ENCODE results near the gene EEPD1.
"Not testable (repeated sequence)": the region's sequence is repeated elsewhere in the genome, so short reads cannot be mapped to it uniquely, and the experiment has no call there.

The EEPD1 gene
- total RNA-seq = 4.9 to 6.0 reads per million in 2 donors

- peak; percentile 98 for DNase-seq
Measured at GRCh38 chr7:36152756-36153570, at the start of gene EEPD1. Gene EEPD1 (plus strand): TSS chr7:36153254. CDS start chr7:36154325, 1,071 bp downstream.

DNA sequence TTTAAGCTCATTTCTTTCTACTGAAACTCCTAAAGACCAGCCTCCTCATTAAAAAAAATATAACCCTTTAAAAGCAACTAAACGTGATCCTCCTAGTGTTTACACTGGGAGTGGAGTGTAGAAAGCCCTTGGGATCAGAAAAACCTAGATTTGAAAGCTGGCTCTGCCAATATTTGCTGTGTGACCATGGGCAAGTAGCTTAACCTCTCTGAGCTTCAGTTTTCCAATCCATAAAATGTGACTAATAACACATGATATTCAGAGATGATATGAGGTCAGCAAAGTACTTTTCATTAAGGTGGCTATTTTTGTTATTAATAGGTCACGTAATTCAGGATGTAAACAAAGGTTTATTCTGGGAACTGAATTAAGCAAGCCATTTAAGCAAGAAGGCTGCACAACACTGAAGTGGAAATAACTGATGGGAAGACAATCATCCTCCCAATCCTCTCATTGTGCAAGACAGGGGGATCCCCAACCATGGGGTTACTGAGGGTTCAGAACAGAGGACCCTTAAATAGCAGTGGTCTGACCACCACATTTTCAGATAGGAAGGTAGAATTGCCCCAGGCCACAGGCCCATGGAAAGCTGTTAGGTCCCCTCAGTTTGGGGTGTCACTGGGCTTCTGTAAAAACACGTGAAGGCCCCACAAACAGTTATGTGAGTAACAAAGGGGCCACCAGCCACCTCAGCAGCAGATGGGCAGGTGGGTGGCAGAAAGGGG lies 49.1 kb upstream of the EEPD1 start:
- no peak for DNase-seq

GRCh38 chr7:36106972-36107908 lies 45.8 kb upstream of the EEPD1 start:
- not testable (repeated sequence) for DNase-seq

GRCh38 chr7:36107926-36108631 lies 45.0 kb upstream of the EEPD1 start:
- no peak for DNase-seq

DNA sequence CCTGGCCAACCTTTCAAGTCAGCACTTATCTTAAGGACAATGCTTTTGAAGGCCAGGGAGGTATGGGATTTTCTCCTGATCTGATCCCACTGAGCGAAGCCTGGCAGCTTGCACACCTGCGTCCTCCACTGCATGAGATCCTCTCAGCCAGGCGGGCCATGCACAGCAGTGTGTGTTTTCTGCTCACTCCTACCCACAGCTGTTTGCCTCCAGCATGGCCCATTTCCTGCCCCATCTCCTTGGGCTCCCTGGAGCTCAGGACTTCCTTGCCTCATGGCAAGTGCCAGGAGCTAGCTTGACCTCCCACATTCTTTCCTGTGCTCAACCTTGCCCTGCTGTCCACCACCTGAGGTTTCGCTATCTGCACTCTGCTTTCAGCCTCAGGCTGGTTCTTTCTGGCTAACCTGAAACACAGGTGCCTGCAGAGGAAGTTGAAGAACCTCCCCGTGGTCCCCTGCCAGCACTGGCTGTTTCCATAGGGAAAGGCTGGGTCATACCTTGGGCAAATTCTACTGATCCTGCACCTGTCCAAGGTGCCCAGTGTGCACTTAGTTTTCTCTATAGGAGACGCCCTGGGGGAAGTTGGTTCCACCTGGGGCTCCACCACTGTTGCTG lies 43.9 kb upstream of the EEPD1 start:
- DNase-seq = no peak

- no peak for DNase-seq
Measured at GRCh38 chr7:36110584-36110983, 42.5 kb upstream of the EEPD1 start.

DNA sequence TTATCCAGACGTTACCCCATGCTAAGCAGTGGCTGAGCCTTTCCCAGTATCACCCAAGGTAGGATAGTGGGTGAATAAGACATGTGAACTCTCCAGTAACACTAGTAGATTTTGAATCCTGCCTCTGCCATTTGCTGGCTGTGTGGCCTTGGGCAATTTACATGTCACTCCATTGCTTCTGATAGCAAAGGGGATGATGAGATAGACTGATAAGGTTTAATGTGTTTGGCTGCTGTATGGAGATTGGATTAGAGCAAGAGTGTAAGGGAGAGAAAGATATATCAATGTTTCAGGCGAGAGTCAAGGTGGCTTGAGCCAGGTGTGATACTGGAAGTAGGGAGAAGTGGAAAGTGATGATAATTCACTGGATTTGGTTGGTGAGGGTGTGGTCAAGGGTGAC lies 40.1 kb upstream of the EEPD1 start:
- no peak for DNase-seq

DNA sequence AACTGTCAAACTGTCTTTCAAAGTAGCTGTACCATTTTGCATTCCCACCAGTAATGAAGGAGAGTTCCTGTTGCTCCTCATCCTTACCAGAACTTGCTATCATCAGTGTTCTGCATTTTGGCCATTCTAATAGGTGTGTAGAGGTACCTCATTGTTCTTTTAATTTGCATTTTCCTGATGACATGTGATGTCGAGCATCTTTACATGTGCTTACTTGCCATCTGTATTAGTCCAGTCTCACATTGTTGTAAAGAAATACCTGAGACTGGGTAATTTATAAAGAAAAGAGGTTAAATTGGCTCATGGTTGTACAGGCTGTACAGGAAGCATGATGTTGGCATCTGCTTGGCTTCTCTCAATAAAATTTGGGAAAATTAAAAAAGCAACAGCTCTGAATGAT lies 38.7 kb upstream of the EEPD1 start:
- no peak for DNase-seq

DNA sequence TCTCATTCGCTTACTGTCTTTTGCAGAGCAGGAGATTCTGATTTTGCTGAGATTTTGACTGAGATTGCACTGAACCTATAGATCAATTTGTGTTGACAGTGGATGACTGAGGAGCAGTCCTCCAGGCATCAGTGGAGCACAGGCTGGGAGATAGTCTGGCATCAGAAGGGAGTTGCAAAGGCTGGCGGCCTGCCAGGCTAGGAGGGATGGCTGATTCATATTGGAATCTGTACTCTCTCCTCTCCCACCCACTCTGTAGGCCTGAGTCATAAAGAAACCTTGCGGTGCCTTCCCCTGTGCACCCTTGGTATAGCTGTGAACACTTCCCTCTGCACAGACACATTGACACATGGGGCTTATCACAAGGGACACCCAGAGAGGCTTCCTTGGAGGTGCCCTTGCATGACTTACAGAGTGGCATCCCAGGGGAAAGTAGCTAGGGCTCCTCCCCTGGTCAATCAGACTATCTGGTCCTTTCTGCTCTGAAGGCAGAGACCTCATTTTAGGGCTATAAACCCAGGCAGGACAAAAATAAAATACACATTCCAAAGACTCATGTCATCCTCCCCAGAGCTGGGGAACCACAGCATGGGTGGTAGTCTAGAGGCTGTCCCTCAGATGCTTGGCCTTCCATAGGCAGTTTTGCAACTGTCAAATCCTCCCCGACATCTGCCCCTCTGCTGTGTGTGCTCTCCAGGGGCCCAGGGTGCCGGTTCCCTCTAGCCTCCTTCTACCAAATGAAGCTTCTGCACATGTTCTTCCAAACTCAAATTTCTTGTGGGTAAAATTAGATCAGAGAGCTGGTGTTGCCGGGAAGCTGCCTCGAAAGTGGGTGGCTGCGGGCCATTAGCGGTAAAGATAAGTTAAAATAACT lies 37.4 kb upstream of the EEPD1 start:
- no peak for DNase-seq

DNA sequence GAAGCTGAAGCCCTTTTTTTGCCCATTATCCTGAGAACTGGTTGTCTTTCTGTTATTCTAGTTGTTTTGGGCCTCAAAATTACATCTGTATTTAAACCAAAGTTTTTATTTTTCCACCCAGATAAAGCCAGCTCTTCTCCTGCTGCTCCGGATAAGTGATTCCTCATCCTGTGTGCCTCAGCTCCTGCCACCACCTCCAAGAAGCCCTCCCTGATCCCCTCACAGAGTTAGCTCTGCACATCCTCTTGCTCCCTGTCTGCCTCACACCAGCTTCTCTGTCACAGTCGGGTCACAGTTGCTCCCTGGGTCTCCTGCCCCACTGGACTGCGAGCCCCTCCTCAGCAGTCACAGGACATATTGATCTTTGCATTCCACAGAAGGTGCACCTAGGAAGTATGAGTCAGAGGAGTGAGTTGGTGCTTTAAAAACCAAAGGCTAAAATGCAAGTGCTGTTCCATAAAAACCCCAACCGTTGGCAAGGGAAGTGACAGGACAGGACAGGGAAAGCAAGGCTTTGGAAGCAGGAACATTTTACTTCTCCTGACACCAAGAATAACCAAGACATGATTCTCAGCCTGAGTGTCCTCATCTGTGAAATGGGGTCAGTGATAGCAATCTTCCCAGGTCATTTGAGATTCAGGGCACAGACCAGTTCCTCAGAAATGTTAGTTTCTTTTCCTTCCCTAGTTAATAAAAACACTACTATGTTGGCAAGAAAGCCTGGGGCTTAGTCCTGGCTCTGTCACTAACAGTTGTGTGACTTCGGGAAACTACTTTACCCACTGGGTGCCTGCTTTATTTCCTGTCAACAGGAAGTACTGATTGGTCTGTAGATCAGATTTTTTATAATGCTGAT lies 36.5 kb upstream of the EEPD1 start:
- no peak for DNase-seq

- DNase-seq = no peak
Measured at GRCh38 chr7:36117203-36117840, 35.7 kb upstream of the EEPD1 start.

- no peak for DNase-seq
Measured at GRCh38 chr7:36118344-36118743, 34.7 kb upstream of the EEPD1 start.

DNA sequence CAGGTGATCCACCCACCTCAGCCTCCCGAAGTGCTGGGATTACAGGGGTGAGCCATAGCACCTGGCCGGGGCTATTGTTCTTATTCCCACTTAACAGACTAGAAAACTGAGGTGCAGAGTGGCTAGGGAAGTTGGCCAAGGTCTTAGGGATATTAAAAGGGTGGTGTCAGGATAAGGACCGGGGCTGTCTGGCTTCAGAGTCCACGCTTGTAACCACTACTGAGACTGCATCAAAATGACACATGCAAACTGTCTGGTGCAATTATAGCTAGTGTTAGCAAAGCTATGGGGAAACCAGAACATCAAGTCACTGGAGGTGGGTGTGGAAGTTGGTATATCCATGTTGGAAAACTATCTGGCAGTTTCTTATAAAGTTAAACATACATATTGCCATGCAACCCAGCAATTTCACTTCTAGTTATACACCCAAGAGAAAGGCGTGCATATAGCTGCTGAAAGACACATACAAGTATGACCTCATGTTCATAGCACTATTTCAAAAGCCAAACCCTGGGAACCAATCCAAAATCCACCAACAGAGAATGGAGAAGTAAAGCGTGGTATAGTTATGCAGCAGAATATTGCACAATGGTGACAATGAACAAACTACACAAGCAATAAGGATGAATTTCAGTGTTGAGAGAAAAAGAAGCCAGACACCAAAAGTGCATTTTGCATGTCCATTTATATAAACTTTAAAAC lies 33.9 kb upstream of the EEPD1 start:
- DNase-seq = no peak

GRCh38 chr7:36119983-36120646 lies 32.9 kb upstream of the EEPD1 start:
- DNase-seq = not testable (repeated sequence)

- DNase-seq = not testable (repeated sequence)
Measured at GRCh38 chr7:36125630-36126029, 27.4 kb upstream of the EEPD1 start.

- no peak for DNase-seq
Measured at GRCh38 chr7:36127075-36127740, 25.8 kb upstream of the EEPD1 start.

GRCh38 chr7:36128448-36129047 lies 24.5 kb upstream of the EEPD1 start:
- no peak for DNase-seq
